PC-9 (cell line): ENCODE results near the gene SLC39A2. TPM values are rescaled to one million over a fixed set of nuclear protein-coding genes. Genes with fewer than 3 reads are reported as not detected.
A peak's percentile ranks its signal among the peaks of the same experiment; 100 is the strongest.

Experiments used
- BruUV-seq: library from RNA; stranded (reverse); fragments of 400-500 nt; replicated peaks from 2 replicates; lab custom pipeline; 2021; lab: Mats Ljungman, UMichigan
- CTCF ChIA-PET: fragments of 300-600 bp; sonication (Branson Sonifier 250); formaldehyde crosslinking; loops from one replicate; lab custom pipeline; 2022; ENCODE audit warnings: antibody characterized with exemption; lab: Charles Lee
- POLR2A ChIA-PET: fragments of 300-600 bp; sonication (Branson Sonifier 250); formaldehyde crosslinking; loops from one replicate; lab custom pipeline; 2022; ENCODE audit warnings: antibody characterized with exemption; ENCODE audit not compliant: unreplicated experiment; lab: Charles Lee
- DNase-seq, 2 experiments: peaks; one replicate each; pipeline versions ENCODE4 v3.0.0 to v3.0.0-alpha.2; 2015 to 2022; ENCODE audit warnings: mixed read lengths in 1 of 2
- H2AFZ ChIP-seq: fragments of 200-600 bp; sonication (generic); 2 replicates; pipeline ENCODE4 v1.8.1; 2017; ENCODE audit warnings: antibody characterized with exemption
- H3F3A ChIP-seq: fragments of 200-600 bp; sonication (generic); 2 replicates; pipeline ENCODE4 v1.8.1; 2017; ENCODE audit warnings: antibody characterized with exemption, mild to moderate bottlenecking, low read depth; ENCODE audit not compliant: insufficient read depth
- H3K27ac ChIP-seq: fragments of 200-600 bp; sonication (generic); 2 replicates; pipeline ENCODE4 v1.6.1; 2016; ENCODE audit warnings: mixed run types
- H3K27me3 ChIP-seq: fragments of 200-600 bp; sonication (generic); 2 replicates; pipeline ENCODE4 v1.6.1; 2016; ENCODE audit warnings: low read depth, mixed run types; ENCODE audit not compliant: insufficient read depth
- H3K36me3 ChIP-seq: fragments of 200-600 bp; sonication (generic); 2 replicates; pipeline ENCODE4 v1.6.1; 2016; ENCODE audit warnings: low read depth, mixed run types
- H3K4me1 ChIP-seq: fragments of 200-600 bp; sonication (generic); replicated peaks from 2 replicates; pipeline ENCODE4 v1.6.1; 2016; ENCODE audit warnings: mixed run types; ENCODE audit not compliant: insufficient read depth
- H3K4me2 ChIP-seq: fragments of 200-600 bp; sonication (generic); 2 replicates; pipeline ENCODE4 v1.6.1; 2017; ENCODE audit warnings: mixed run types
- H3K4me3 ChIP-seq: fragments of 200-600 bp; sonication (generic); 2 replicates; pipeline ENCODE4 v1.6.1; 2016; ENCODE audit warnings: mixed run types
- H3K79me2 ChIP-seq: fragments of 200-600 bp; sonication (generic); 2 replicates; pipeline ENCODE4 v1.6.1; 2017; ENCODE audit warnings: low read depth, mixed run types
- H3K9me2 ChIP-seq: fragments of 200-600 bp; sonication (generic); 2 replicates; pipeline ENCODE4 v1.8.1; 2017; ENCODE audit warnings: mild to moderate bottlenecking; ENCODE audit not compliant: insufficient read depth
- H3K9me3 ChIP-seq: fragments of 200-600 bp; sonication (generic); 2 replicates; pipeline ENCODE4 v1.8.1; 2016; ENCODE audit warnings: low read depth; ENCODE audit not compliant: insufficient read depth
- H4K20me1 ChIP-seq: fragments of 200-600 bp; sonication (generic); 2 replicates; pipeline ENCODE4 v1.8.1; 2017; ENCODE audit not compliant: insufficient read depth
- EZH2 ChIP-seq: fragments of 200-600 bp; sonication (generic); IDR thresholded peaks from 2 replicates; pipeline ENCODE4 v1.8.0; 2017; ENCODE audit warnings: antibody characterized with exemption, low read depth
- intact Hi-C: fragments of 100-400 bp; cut with micrococcal nuclease; formaldehyde crosslinking; loops from one replicate; pipeline ENCODE4 v1.10.0; 2022; ENCODE audit not compliant: unreplicated experiment
- total RNA-seq: library from RNA; stranded (reverse); gene quantifications from 2 replicates; pipeline ENCODE4 v1.2.3, GENCODE V29; 2021
- TF ChIP-seq, protein P1 (sequence below): fragments of 200-600 bp; sonication (generic); conservative IDR thresholded peaks from 2 replicates; pipeline ENCODE4 v1.6.1; 2017; ENCODE audit warnings: mixed run types, antibody characterized with exemption, mild to moderate bottlenecking, moderate library complexity

SLC39A2 gene
- total RNA-seq, 1 experiment from 2014 or later = 0.35 TPM

- Histone ChIP-seq H3K4me1 (0 out of 2 replicates have a peak, but pooled peaks cover 6% of the 10 kb centered on the region), H3F3A (no peaks in the 10 kb centered on the region), H2AFZ (no peak overlapping the region), H3K9me3 (no peaks in the 10 kb centered on the region), H3K9me2 (no peaks in the 10 kb centered on the region), H4K20me1 (no peaks in the 10 kb centered on the region), H3K27me3 (no peaks in the 10 kb centered on the region), H3K4me3 (no peak overlapping the region), H3K79me2 (no peaks in the 10 kb centered on the region), H3K4me2 (no peak overlapping the region), H3K27ac (no peak overlapping the region), H3K36me3 (no peaks in the 10 kb centered on the region)
- BruUV-seq = no TSS peak
- no peak for DNase-seq
- intact Hi-C loops = no loop called here
- ChIA-PET POLR2A (no interaction called here), CTCF (no interaction called here)
- TF ChIP-seq, protein P1, sequence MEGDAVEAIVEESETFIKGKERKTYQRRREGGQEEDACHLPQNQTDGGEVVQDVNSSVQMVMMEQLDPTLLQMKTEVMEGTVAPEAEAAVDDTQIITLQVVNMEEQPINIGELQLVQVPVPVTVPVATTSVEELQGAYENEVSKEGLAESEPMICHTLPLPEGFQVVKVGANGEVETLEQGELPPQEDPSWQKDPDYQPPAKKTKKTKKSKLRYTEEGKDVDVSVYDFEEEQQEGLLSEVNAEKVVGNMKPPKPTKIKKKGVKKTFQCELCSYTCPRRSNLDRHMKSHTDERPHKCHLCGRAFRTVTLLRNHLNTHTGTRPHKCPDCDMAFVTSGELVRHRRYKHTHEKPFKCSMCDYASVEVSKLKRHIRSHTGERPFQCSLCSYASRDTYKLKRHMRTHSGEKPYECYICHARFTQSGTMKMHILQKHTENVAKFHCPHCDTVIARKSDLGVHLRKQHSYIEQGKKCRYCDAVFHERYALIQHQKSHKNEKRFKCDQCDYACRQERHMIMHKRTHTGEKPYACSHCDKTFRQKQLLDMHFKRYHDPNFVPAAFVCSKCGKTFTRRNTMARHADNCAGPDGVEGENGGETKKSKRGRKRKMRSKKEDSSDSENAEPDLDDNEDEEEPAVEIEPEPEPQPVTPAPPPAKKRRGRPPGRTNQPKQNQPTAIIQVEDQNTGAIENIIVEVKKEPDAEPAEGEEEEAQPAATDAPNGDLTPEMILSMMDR = no peak
- TF ChIP-seq EZH2 = no peak
Observed at GRCh38 chr14:21023174-21023573, 24.1 kb downstream of the SLC39A2 start.

GRCh38 chr14:21023817-21024584 lies 24.9 kb downstream of the SLC39A2 start:
- TF ChIP-seq, protein P1 = no peak
- TF ChIP-seq EZH2 = no peak
- peak overlapping the region; percentile 79 for H2AFZ ChIP-seq
- 0 out of 2 replicates have a peak, but pooled peaks cover 6% of the 10 kb centered on the region for H3K4me1 ChIP-seq
- ChIA-PET CTCF (interaction anchor here (0.5 kb wide), 1 partner anchor 59 kb away, joined by 3 read pairs; no protein-coding TSS in a partner anchor), POLR2A (no interaction called here)
- no peaks in the 10 kb centered on the region for H4K20me1 ChIP-seq
- no TSS peak for BruUV-seq
- intact Hi-C loops = no loop called here
- no peak for DNase-seq
- no peaks in the 10 kb centered on the region for H3F3A ChIP-seq
- peak overlapping the region; percentile 74 for H3K4me2 ChIP-seq
- H3K27ac ChIP-seq = no peak overlapping the region
- H3K27me3 ChIP-seq = no peaks in the 10 kb centered on the region
- H3K4me3 ChIP-seq = peak overlapping the region; percentile 59; the same call in 1 of the 2 replicates
- H3K9me2 ChIP-seq = no peaks in the 10 kb centered on the region
- no peaks in the 10 kb centered on the region for H3K79me2 ChIP-seq
- no peaks in the 10 kb centered on the region for H3K9me3 ChIP-seq
- H3K36me3 ChIP-seq = no peaks in the 10 kb centered on the region

- H3F3A ChIP-seq = no peaks in the 10 kb centered on the region
- intact Hi-C loops = no loop called here
- no peaks in the 10 kb centered on the region for H4K20me1 ChIP-seq
- H3K27me3 ChIP-seq = no peaks in the 10 kb centered on the region
- H3K27ac ChIP-seq = no peak within 1 kb of the TSS
- no TSS peak for BruUV-seq
- DNase-seq = peak in 1 of 2 experiments; percentile 56
- H3K9me3 ChIP-seq = no peaks in the 10 kb centered on the region
- POLR2A ChIA-PET = no interaction called here
- no peak for TF ChIP-seq EZH2
- TF ChIP-seq, protein P1 = no peak
- H3K36me3 ChIP-seq = no peaks in the 10 kb centered on the region
- H3K4me1 ChIP-seq = 0 out of 2 replicates have a peak, but pooled peaks cover 6% of the 10 kb centered on the region
- peak within 1 kb of the TSS; percentile 74 for H3K4me2 ChIP-seq
- H3K9me2 ChIP-seq = no peaks in the 10 kb centered on the region
- H3K4me3 ChIP-seq = peak within 1 kb of the TSS; percentile 59
- CTCF ChIA-PET = no interaction called here
- no peaks in the 10 kb centered on the region for H3K79me2 ChIP-seq
- peak within 1 kb of the TSS; percentile 79 for H2AFZ ChIP-seq
Observed at GRCh38 chr14:21024585-21025370, 25.7 kb downstream of the SLC39A2 start, which contains the start of gene NDRG2. TSS of gene NDRG2 (minus strand) at chr14:21025061. CDS start at chr14:21023315, 1,746 bp downstream.
